SIG-M5 treated with dmso at 0.1 percent for 504 hours (cell line): Measurements from ENCODE around the gene ASPSCR1.
"Not testable (repeated sequence)": the region's sequence is repeated elsewhere in the genome, so short reads cannot be mapped to it uniquely, and the experiment has no call there.

Source experiments
- DNase-seq: peaks from one replicate; lab custom pipeline; 2025; ENCODE audit not compliant: unreplicated experiment; lab: John Stamatoyannopoulos, UW

ASPSCR1 gene

DNA sequence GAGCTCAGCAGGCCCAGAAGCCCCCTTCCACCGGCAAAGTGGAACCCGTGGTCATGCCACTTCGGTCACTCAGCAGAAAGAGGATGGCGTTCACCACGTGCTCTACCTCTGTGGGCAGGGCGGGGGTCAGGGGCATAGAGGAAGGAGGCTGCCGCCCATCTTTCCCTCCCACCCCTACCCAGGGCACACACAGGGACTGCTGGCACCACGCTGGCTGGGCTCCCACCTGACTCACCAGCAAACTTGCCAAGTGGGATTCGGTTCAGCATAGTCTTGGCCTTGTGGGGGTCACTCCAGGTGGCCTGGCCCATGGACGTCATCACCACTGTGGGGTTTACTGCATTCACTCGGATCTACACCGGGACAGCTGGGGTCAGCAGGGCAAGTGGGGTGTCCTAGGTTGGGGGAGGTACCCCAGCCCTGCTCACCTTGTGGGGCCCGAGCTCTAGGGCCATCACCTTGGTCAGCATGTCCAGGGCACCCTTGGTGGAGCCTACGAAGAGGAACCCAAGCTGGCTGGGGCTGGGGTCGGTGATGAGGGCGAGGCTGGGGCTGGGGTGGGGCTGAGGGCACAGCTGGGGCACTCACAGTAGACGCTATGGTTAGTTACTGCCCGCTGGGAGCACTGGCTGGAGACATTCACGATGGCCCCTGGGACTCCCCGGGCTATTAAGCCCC, 58.7 kb downstream of the ASPSCR1 start:
- DNase-seq: no peak

DNA sequence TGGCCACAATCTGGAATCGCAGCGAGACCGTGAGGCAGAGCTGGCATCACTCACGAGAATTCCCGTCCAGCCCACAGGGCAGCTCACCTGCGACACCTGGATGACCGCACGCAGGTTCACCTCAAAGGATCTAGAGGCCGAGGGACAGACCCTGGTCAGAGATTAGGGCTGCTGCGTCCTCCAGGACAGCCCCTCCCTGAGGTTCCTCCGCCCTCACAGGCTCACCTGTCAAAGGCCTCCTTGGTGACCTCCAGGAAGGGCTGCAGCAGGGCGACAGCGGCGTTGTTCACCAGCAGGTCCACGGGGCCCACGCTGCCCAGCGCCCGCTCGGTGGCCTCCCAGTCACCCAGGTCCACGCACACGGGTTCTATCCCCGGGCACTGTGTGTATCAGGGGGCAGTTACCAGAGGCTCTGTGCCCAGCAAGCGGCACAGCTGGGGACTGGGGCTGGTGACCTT, 59.2 kb downstream of the ASPSCR1 start:
- DNase-seq: no peak

DNA sequence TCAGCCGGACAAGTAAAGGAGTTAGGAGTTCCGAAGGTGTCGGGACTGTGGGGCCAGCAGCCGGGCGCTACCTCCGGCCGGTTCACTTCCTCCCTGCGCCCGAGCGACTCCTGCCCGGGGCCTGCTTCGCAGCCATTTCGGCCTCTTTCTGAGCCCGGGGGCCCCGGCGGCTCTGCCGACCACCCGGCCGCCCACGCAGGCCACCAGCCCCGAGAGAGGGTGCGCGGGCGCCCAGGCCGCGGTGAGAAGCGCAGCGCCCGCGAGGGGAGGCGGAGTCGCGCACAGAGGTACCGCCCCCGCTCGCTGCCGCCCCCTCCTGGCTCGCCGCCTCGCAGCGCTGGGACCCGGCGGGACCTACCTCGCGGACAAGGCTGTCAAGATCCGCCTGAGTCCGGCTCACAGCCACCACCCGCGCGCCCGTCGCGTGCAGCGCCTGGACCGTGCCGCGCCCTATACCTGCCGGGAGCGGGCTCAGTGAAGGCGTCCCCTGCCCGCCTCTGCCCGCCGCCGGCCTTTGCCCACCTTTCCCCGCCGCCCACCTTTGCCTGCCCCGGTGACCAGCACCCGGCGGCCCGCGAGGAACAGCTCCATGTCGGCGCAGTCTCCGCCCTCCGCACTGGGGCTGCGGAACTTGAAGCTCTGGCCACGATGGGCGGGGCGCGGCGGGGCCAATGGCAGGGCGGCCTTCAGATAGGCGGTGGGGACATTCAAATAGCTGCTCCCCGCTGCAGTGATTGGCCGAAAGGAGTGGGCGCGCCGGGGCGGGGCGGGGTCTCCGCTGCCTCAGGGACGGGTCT, 59.9 kb downstream of the ASPSCR1 start, which contains the start of gene DCXR:
TSS of gene DCXR (minus strand) at position 606 of the 797 bp plus-strand sequence. CDS start at position 591, 15 bp downstream.
- DNase-seq: peak; percentile 97

DNA sequence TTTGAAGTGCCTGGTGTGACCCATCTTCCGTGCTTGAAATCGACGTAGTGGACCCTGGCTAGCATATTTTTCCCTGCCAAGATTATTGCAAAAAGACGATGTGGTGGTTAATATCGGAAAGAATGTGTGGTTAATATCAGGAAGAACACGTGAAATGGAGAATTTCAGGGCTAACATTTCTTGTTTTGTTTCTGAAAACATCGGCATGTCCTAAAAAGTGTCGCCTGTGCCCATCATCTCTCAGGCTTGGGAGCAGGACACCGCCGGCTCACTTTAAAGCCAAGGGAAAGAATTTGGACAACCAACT, 60.4 kb downstream of the ASPSCR1 start:
- DNase-seq: no peak

DNA sequence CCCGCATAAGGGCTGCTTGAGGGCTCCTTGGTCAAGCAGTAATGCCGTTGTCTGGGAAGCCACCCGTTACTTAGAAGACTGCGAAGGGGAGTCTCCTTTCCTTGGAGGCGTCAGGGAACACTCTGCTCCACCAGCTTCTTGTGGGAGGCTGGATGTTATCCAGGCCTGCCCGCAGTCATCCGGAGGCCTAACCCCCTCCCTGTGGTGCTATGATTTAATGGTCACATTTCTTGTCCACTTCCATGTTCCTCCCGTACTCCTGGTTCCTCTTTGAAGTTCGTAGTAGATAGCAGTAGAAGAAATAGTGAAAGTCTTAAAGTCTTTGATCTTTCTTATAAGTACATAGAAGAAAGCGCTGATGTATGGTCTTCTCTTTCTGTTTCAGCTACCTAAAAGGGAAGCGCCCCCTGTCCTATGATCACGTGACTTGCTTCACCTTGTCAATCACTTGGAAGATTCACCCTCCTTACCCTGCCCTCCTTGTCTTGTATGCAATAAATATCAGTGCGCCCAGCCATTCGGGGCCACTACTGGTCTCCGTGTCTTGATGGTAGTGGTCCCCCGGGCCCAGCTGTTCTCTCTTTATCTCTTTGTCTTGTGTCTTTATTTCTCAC, 61.5 kb downstream of the ASPSCR1 start:
- DNase-seq: not testable (repeated sequence)

DNA sequence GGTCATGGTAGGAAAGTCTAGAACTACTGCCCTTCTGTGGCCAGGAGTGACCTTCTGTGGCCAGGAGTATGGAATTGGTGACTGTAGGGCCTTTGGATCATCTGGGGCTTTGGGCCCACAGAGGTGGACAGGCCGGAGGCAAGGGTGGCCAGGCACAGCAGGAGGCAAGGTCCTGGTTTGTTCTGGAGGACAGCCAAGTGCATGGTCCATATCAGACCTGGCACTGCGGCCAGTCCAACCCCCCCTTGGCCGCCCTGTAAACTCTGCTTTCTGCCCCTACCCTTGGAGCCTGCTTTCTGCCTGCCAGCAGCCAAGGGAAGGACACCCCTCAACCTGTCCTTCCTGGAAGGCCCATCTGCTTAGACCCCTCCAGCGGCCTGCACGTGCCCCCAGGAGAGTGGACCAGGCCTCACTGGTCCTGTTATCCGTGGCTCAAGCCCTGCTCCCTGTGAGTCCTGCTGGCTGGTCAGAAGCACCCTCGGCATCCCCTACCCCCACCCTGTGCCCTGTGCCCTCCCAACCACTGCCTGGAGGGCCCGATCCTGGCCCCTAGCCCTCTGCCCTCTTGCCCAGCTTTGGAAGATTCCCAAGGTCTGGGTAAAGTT, 62.4 kb downstream of the ASPSCR1 start:
- no peak for DNase-seq

DNA sequence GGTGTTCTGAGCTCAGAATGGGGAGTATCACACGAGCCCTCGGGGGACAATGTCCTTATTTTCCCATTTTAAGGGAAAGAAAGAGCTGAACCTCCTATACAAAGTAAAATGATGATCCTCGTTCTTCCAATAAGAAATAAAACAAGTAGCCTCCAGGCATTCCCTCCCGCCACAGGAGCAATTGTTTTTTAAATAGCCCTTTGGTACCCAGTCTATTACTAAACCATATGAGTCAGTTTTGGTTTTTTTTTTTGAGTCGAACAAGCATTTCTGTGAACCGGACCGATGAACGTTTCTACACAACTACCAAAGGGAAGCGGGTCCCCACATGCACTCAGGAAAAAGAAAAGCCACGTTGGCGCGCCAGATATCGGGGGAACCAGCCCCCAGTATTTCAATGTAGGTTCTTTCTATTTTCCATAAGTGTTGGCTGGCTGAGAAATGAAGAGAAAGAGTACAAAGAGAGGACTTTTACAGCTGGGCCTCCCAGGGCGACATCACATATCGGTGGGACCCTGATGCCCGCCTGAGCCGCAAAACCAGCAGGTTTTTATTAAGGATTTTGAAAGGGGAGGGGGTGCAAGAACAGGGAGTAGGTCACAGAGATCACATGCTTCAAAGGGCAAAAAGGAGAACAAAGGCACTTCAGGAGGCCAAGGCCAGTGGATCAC, 63.9 kb downstream of the ASPSCR1 start:
- DNase-seq: peak; percentile 9

DNA sequence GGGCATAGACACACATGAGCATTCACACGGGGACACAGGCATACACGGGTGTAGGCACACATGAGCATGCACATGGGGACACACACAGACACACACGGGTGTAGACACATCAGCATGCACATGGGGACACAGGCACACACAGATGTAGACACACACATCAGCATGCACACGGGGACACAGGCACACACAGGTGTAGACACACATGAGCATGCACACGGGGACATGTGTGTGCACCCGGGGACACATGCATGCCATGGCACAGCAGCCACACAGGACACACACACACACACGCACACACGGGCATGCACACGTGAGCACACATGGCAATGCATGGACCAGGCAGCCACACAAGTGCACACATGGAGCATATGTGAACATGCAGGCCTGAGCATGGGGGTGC, 65.2 kb downstream of the ASPSCR1 start:
- no peak for DNase-seq

DNA sequence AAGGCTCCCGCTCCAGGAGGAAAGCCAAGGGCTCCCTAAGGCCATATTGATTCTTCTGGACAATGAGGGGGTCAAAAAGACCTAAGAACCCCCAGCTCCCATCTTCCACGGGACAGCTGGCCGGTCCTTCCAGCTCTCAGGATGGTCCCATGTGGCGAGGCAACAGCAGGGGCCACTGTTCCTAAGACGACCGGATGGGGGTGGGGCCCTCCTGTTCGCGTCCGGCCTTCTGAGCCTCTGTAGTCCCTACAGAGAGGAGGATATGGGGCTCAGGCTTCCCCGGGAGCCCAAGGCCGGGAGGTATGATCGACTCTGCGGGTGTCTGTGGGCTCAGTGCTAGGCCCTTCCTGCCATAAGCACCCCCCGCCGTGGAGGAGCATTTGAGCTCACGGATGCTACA, 66.1 kb downstream of the ASPSCR1 start:
- no peak for DNase-seq

DNA sequence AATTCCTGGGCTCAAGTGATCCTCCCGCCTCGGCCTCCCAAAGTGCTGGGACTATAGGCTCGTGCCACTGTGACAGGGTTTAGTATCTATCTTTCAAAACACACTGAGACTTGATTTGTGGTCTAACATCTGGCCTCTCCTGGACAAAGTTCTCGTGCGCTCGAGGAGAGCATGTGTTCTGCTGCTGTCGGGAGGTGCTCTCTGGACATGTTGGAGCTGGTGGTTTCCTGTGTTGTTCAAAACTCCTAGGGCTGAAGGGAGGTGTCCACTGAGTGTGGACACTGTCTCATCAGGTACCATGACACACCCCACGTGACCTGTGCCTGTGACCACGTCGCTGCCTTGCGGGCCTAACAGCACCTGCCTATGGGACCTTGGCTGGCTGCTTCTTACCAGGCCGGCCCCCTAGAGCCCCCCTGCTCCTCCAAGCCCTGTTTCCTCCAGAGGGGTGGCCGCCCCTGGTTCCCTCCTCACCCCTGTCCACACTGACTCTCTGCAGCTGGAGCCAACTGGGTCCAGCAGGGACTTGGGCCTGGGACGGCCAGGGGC, 68.6 kb downstream of the ASPSCR1 start:
- DNase-seq: no peak

DNA sequence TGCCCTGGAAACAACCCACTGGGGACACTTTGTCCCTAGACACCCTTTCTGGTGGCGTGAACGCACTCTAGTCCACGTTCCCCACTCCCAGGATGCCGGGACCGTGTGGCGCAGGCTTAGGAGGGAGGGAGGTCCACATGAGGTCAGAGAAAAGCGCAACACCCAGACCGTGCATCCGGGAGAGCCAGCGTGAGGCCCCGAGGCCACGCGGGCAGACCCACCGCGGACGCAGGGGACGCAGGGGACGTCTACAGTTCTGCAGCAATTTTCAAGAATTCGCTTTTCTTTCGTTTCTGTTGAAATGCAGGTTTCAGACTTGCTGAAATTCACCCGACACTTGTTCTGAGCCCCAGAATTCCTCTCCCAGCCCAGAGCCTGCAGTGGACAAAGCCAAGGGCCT, 69.5 kb downstream of the ASPSCR1 start:
- DNase-seq: no peak

DNA sequence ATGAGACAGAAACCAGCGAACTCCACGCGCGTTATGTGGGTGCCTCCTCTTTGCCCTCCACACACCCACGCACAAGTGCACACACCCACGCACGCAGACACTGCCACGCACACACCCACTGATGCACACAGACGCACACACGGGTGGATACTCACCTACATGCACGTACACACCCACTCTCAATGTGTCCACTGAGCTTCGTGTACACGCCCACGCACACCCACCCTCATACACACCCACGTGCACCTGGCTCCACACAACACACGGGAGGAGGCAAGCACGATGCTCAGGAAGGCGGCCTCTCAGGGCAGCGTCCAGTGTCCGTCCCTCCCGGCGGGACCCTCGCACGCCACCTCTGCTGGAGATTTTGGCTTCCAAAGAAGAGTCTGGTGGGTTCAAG, 70.0 kb downstream of the ASPSCR1 start:
- DNase-seq: no peak

DNA sequence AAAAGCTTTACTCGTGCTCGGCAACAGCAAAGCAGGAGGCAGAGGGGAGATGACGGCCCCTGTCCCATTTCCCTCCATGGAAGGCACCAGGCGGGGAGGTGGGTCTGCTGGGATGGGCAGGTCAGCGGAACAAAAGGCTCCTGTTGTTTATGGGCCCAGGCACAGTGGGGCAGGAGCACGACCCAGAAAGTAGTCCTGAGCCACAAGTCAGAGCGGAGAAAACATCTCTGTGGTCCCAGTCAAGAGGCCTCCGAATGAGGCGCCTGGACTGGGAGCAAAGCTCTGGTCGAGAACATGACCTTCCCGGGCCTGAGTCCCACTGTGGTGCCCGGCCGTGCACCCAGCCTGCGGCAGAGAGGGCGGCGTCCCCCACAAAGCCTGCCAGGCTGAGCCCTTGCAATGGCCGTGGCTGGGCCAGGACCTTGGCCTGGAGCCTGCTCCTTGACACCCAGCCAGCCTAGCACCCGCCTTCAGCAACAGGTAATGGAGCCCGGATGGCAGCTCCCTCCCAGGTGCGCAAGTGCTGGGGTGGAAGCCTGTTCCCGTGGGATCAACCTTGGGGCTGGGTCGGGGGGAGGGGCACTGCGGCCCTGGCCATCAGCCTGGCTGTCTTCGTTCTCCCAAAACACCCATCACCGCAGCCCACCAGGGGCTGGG, 70.6 kb downstream of the ASPSCR1 start:
- no peak for DNase-seq

DNA sequence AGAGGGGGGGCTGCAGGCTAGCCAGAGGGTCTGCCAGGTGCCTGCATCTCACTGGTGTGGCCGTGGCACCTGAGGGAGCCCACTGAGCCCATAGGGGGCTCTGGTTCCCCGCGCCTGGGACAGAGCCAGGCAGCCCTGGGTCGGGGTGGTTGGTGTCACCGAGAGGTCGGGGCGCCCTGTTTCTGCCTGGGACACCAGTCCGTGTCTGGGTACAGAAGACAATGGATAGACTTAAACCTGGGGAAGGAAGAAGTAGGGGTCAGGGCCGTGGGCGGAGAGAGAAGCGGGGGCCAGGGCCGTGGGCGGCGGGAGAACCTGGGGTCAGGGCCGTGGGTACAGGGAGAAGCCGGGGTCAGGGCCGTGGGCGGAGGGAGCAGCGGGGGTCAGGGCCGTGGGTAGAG, 71.1 kb downstream of the ASPSCR1 start:
- no peak for DNase-seq

DNA sequence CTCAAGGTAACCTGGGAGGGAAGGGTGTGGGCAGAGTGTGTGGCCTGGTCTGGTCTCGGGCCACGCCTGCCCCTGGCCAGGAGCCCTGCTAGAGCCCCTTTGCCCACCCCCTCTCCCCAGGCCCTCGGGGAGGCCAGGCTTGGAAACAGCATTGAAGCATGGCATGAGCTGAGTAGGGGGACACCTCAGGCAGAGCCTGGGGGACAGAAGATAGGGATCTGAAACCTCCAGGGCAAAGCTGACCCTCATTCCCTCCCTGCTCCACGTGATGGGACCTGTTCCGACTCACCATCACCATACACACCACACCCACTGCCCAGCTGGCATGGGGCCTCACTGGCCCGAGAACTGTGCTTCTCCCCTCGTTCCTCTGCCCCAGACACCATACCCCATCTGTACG, 71.7 kb downstream of the ASPSCR1 start:
- DNase-seq: no peak

DNA sequence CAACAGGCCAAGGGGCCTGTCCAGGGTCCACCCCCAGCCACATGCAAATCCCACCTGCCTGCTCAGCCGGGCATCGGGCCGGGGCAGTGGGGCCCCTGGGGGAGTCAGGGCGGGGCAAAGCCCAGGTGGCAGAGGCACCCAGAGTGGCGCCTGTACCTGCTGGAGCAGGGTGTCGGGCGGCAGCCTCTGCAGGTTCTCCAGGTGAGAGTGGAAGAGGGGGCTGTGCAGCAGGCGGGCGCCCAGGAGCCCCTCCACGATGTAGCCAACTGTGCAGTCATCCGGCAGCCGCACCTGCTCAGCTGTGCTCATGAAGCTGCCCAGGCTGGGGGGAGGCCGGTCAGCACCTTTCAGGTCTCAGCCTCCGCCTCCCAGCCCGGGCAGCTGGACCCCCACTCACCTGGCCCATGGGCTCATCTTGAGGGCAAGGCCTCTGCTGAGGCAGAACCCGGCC, 72.1 kb downstream of the ASPSCR1 start:
- no peak for DNase-seq

DNA sequence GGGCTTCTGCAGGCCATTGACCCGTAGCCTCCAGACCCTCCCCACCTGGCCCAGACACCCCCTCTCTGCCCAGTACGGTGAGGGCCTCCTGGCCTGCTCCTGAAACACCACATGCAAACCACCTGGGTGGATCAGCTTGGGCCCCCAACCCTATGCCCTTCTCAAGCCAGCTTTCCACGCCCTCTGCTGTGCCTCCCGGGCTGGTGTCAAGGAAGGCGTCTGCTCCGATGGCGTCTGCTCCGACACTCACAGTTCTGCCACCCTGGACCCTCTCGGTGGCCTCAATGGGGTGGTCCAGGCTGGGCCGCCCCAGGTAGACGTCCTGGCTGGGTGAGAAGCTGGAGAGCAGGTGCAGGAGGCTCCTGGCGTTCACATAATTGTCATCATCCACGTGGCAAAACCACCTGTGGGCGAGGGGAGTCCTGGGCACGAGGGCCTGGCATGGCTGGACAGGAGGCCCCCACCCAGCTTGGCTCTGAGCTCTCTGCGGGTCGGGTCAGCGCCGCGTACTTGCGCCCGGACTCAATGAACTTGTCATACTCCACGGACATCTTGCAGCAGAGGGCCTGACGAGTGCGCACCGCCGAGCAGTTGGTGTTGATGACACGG, 72.8 kb downstream of the ASPSCR1 start:
- DNase-seq: no peak

DNA sequence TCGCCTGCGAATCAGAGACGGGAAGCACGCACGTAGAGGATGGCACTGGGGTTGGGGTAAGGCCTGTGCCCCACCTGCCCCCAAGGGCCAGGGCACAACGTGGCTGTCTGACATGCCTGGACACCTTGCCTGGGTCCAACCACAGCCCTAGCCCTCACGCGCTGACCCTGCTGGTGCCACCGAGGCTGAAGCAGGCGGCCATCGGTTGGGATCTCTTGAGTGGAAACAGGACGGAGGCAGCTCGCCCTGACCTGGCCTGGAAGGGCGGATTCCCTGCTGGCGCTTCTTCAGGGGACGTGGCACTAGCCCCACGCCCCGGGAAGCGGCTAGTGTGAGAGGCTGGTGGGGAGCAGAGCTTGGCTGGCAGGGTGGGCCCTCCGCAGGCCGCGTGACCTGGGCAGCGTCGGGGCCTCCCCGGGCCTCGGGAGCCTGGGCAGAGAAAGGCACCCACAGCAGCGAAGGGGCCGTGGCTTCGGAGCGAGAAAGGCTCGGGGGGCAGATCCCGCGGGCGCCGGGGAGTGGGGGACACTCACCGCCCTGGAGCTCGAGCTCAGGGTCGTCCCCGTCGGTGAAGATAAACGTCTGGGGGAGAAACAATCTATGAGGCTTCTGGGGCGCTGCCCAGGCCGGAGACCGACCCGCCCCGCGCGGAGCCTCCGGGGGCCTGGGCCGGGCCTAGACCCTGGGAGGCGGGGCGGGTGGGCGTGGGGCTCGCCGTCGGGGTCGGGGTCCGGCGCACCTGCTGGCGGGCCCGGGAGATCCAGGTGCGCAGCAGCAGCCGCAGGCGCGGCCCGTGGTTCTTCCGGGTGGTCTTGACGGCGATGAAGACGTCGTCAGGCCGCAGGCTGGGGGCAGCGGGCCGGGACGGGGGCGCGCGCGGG, 73.6 kb downstream of the ASPSCR1 start:
- DNase-seq: no peak
